GM21515 (cell line): ENCODE results near the gene CENPQ.

Experiments used
- ATAC-seq: cut with Tn5 transposase; IDR thresholded peaks from one replicate; pipeline ENCODE4 v1.9.1; 2021; ENCODE audit not compliant: unreplicated experiment

Gene CENPQ

GRCh38 chr6:49539102-49539501 lies 75.9 kb downstream of the CENPQ start:
- no peak for ATAC-seq

DNA sequence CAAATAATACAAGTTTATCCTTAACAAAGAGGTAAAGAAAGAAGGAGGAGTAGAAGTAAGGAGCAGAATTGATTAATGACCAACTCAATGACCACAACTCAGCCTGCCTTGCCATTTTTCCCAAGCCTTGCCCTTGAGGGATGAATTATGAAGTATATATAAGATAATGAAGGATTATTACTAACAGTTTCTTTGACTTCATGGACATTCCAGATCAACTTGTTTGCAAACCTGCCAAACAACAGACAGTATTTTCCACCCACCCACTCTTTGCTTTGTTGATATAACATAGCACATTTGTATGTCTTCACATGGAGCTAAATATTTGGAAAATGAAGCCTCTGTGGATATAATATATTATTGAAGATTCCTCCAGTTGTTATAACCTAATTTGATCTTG lies 77.4 kb downstream of the CENPQ start:
- ATAC-seq: no peak

DNA sequence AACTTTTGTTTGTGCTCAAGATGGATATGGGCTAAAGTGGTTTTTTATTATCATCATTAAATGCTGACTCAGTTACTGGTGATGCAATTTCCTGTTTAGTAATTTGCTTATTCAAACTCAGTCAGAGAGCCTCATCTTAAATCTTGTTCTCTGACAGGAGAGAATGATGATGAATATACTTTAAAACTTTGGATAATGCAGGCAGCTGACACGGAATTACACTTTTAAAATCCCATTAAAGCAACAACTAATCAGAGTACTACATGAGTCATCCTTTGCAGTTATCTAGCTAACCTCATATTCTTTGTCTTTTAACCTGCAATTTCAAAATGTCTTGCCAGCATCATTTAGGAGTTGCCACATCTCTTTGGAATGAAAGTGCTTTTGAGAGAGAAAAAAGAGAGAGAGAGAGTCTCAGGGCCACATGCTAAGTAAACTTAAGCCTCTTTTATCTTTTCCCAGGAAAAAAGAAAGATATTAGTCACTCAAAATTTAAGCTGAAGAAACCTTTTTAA lies 78.1 kb downstream of the CENPQ start:
- ATAC-seq: no peak

DNA sequence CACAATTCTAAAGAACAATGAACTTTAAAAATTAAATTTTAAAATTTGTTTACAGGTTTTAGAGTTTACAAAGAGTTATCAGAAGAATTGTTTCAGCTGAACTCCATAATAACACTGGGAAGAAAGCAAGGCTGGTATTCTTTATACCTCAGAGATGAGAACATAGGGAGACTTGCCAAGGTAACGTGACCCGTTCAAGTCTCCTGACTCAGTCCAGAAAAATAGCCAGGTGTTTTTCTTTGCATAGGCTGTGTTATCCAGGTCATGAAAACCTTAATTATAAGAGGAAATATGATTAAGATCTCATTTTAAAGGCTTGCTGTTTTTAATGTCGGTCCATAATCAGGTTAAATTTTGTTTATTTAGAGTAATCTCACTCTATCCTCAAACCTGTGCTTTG lies 78.8 kb downstream of the CENPQ start:
- no peak for ATAC-seq
